OCI-LY1 (cell line): ENCODE measurements around the gene SIGLEC1.
A peak's percentile ranks its signal among the peaks of the same experiment; 100 is the strongest.

Experiments used
- H2AFZ ChIP-seq: fragments of 200-600 bp; sonication (generic), shearing (Covaris generic); 2 replicates; pipeline ENCODE4 v1.6.0; 2014; ENCODE audit warnings: antibody characterized with exemption, mild to moderate bottlenecking, low read length
- H3F3A ChIP-seq: fragments of 200-600 bp; sonication (generic), shearing (Covaris generic); 2 replicates; pipeline ENCODE4 v1.6.0; 2014; ENCODE audit warnings: mild to moderate bottlenecking, antibody characterized with exemption, low read length, moderate library complexity; ENCODE audit not compliant: insufficient read depth
- H3K27ac ChIP-seq: fragments of 200-600 bp; sonication (generic); 2 replicates; pipeline ENCODE4 v1.5.1; 2014; ENCODE audit warnings: low read length, mixed run types, mild to moderate bottlenecking, low read depth; ENCODE audit not compliant: poor library complexity, severe bottlenecking
- H3K27me3 ChIP-seq: fragments of 200-600 bp; sonication (generic); 2 replicates; pipeline ENCODE4 v1.6.0; 2014; ENCODE audit warnings: antibody characterized with exemption, mild to moderate bottlenecking, low read length, moderate library complexity; ENCODE audit not compliant: insufficient read depth
- H3K36me3 ChIP-seq: fragments of 200-600 bp; sonication (generic); 2 replicates; pipeline ENCODE4 v1.6.1; 2014; ENCODE audit warnings: mild to moderate bottlenecking, antibody characterized with exemption, low read length, moderate library complexity, mixed read lengths; ENCODE audit not compliant: insufficient read depth
- H3K4me1 ChIP-seq: fragments of 200-600 bp; sonication (generic); 2 replicates; pipeline ENCODE4 v1.5.1; 2014; ENCODE audit warnings: mild to moderate bottlenecking, low read length, moderate library complexity; ENCODE audit not compliant: insufficient read depth, severe bottlenecking
- H3K4me2 ChIP-seq: fragments of 200-600 bp; sonication (generic), shearing (Covaris generic); 2 replicates; pipeline ENCODE4 v1.6.1; 2014; ENCODE audit warnings: low read length
- H3K4me3 ChIP-seq: fragments of 200-600 bp; sonication (generic); 2 replicates; pipeline ENCODE4 v1.5.1; 2014; ENCODE audit warnings: low read length, low read depth, mild to moderate bottlenecking, mixed read lengths; ENCODE audit not compliant: poor library complexity, severe bottlenecking
- H3K79me2 ChIP-seq: fragments of 200-600 bp; shearing (Covaris generic); 2 replicates; pipeline ENCODE4 v1.6.1; 2016; ENCODE audit warnings: mixed run types, low read length, mixed read lengths; ENCODE audit not compliant: insufficient read depth
- H3K9ac ChIP-seq: fragments of 200-600 bp; sonication (generic), shearing (Covaris generic); 2 replicates; pipeline ENCODE4 v1.6.1; 2014; ENCODE audit warnings: mild to moderate bottlenecking, low read length, mixed read lengths
- H3K9me2 ChIP-seq: fragments of 200-600 bp; sonication (generic), shearing (Covaris generic); 2 replicates; pipeline ENCODE4 v1.6.1; 2014; ENCODE audit warnings: low read depth, mild to moderate bottlenecking, low read length, mixed read lengths
- H3K9me3 ChIP-seq: fragments of 200-600 bp; shearing (Covaris generic); 2 replicates; pipeline ENCODE4 v1.6.1; 2014; ENCODE audit warnings: low read length, mixed read lengths
- H4K20me1 ChIP-seq: fragments of 200-600 bp; sonication (generic), shearing (Covaris generic); 2 replicates; pipeline ENCODE4 v1.6.0; 2016; ENCODE audit warnings: mild to moderate bottlenecking, low read length; ENCODE audit not compliant: insufficient read depth
- CTCF ChIP-seq: fragments of 200-600 bp; sonication (generic), shearing (Covaris generic); IDR thresholded peaks from 2 replicates; pipeline ENCODE4 v1.5.1; 2017; ENCODE audit warnings: mild to moderate bottlenecking, antibody characterized with exemption, low read length, moderate library complexity, mixed read lengths
- EZH2 ChIP-seq: fragments of 200-600 bp; sonication (generic), shearing (Covaris generic); IDR thresholded peaks from 2 replicates; pipeline ENCODE4 v1.8.0; 2017; ENCODE audit warnings: borderline replicate concordance, mixed run types, mild to moderate bottlenecking, antibody characterized with exemption, low read length, moderate library complexity, mixed read lengths

Gene SIGLEC1

GRCh38 chr20:3696200-3696599 lies 16.2 kb downstream of the SIGLEC1 start:
- Histone ChIP-seq H3K27ac (no peak overlapping the region), H3K9ac (no peak overlapping the region), H3K36me3 (no peaks in the 10 kb centered on the region), H4K20me1 (no peaks in the 10 kb centered on the region), H3K4me2 (no peak overlapping the region), H3K4me1 (no peaks in the 10 kb centered on the region), H3K79me2 (no peaks in the 10 kb centered on the region), H3K4me3 (no peak overlapping the region), H3K27me3 (no peaks in the 10 kb centered on the region; the same call in 1 of the 2 replicates), H2AFZ (no peak overlapping the region), H3K9me3 (0 out of 2 replicates have a peak, but pooled peaks cover 4% of the 10 kb centered on the region), H3K9me2 (no peaks in the 10 kb centered on the region), H3F3A (no peaks in the 10 kb centered on the region)
- TF ChIP-seq EZH2 (no peak), CTCF (peak; percentile 46)

GRCh38 chr20:3694864-3695263 lies 17.5 kb downstream of the SIGLEC1 start:
- H3K27ac ChIP-seq: no peak overlapping the region
- TF ChIP-seq CTCF (no peak), EZH2 (no peak)
- no peaks in the 10 kb centered on the region for H3K4me1 ChIP-seq
- H3K9me3 ChIP-seq: 0 out of 2 replicates have a peak, but pooled peaks cover 4% of the 10 kb centered on the region
- no peaks in the 10 kb centered on the region for H3K79me2 ChIP-seq
- H3F3A ChIP-seq: no peaks in the 10 kb centered on the region
- H3K36me3 ChIP-seq: no peaks in the 10 kb centered on the region
- no peak overlapping the region for H3K4me2 ChIP-seq
- no peaks in the 10 kb centered on the region; the same call in 1 of the 2 replicates for H3K27me3 ChIP-seq
- no peaks in the 10 kb centered on the region for H3K9me2 ChIP-seq
- H3K4me3 ChIP-seq: no peak overlapping the region
- no peaks in the 10 kb centered on the region for H4K20me1 ChIP-seq
- H2AFZ ChIP-seq: no peak overlapping the region
- H3K9ac ChIP-seq: no peak overlapping the region

GRCh38 chr20:3693376-3693775 lies 19.0 kb downstream of the SIGLEC1 start:
- Histone ChIP-seq H3K4me2 (no peak overlapping the region), H4K20me1 (no peaks in the 10 kb centered on the region), H3K79me2 (no peaks in the 10 kb centered on the region), H3K9me3 (0 out of 2 replicates have a peak, but pooled peaks cover 4% of the 10 kb centered on the region), H3K36me3 (no peaks in the 10 kb centered on the region), H3K27me3 (no peaks in the 10 kb centered on the region; the same call in 1 of the 2 replicates), H3K4me1 (no peaks in the 10 kb centered on the region), H3K27ac (no peak overlapping the region), H2AFZ (no peak overlapping the region), H3K9me2 (no peaks in the 10 kb centered on the region), H3K9ac (no peak overlapping the region), H3K4me3 (no peak overlapping the region), H3F3A (no peaks in the 10 kb centered on the region)
- TF ChIP-seq EZH2: no peak
- TF ChIP-seq CTCF: no peak
